ENCODE data around the gene RFNG. TPM values are rescaled to one million over a fixed set of nuclear protein-coding genes. Genes with fewer than 3 reads are reported as not detected.

The RFNG gene
- total and polyA plus RNA-seq, 2 of the 13 experiments (the other 11 are each of a cell fraction or from before 2014, with no cell fraction given): 61.4 to 64.0 TPM

DNA sequence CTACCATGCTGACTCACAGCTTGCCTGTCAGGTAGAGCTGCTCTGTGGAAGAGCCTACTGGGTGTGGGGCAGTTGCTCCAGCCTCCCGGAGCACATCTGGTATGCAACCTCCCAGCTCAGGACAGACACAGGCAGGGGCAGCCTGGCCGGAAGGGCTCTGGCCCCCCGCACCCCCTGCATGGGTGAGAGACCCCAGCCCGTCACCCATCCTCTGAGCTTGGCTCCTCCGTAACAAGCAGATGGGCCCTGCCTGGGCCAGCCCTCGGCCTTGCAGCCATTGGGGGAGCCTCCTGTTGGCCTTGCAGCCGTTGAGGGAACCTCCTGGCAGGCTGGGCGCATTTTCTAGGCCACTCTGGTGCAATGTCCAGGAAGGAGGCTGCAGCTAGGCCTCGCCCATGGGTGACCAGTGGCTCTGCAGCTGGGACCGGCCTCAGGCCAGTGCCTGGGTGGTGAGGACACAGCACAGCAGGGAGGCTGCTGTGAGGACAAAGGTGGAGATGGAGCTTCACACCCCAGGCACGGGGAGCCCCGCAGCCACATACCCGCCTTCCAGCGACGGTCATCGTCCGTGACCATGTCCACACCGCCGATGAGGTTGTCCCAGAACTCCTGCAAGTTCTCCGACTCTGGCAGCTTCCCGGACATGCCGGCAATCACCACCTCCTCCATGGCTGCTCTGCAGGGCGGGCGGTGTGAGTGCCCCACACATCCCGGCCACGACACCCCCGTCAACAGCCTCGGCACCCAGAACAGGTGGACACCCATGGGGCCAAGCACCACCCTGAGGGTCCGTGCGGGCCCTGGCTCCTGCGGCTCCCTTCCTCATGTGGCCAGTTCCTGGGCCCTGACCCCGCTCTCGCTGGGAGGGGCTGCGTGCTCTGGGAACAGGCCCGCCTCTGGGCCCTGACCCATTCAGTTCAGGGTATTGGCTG lies 44.4 kb upstream of the RFNG start (continued):
- no peak for TF ChIP-seq ARID5B (CRISPR knock-in tag; IDR thresholded peaks at IDR 0.05)
- TF ChIP-seq ZMYM4 (CRISPR knock-in tag; IDR thresholded peaks at IDR 0.05): peak; percentile 45; the same call in 1 of the 2 replicates
- peak; percentile 18; the same call in 1 of the 2 replicates for TF ChIP-seq ZBTB38 (CRISPR knock-in tag; IDR thresholded peaks at IDR 0.05)
- TF ChIP-seq NKX3-1 (CRISPR knock-in tag; IDR thresholded peaks at IDR 0.05): no peak
- TF ChIP-seq NFKBIZ (CRISPR knock-in tag; IDR thresholded peaks at IDR 0.05): no peak
- TF ChIP-seq, protein P1, sequence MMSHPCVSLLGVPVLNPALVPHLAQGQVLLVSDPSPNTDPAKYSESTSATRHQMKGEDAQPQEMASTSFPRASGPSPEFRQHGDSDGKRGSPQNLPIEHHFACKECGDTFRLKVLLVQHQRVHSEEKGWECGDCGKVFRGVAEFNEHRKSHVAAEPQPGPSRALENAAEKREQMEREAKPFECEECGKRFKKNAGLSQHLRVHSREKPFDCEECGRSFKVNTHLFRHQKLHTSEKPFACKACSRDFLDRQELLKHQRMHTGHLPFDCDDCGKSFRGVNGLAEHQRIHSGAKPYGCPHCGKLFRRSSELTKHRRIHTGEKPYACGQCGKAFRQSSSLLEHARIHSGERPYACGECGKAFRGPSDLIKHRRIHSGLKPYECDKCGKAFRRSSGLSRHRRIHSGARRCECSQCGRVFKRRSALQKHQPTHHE (CRISPR knock-in tag; IDR thresholded peaks at IDR 0.05; ENCODE audit: borderline replicate concordance): no peak
- no peak for TF ChIP-seq NFE2 (CRISPR knock-in tag; IDR thresholded peaks at IDR 0.05)
- TF ChIP-seq, protein P2, sequence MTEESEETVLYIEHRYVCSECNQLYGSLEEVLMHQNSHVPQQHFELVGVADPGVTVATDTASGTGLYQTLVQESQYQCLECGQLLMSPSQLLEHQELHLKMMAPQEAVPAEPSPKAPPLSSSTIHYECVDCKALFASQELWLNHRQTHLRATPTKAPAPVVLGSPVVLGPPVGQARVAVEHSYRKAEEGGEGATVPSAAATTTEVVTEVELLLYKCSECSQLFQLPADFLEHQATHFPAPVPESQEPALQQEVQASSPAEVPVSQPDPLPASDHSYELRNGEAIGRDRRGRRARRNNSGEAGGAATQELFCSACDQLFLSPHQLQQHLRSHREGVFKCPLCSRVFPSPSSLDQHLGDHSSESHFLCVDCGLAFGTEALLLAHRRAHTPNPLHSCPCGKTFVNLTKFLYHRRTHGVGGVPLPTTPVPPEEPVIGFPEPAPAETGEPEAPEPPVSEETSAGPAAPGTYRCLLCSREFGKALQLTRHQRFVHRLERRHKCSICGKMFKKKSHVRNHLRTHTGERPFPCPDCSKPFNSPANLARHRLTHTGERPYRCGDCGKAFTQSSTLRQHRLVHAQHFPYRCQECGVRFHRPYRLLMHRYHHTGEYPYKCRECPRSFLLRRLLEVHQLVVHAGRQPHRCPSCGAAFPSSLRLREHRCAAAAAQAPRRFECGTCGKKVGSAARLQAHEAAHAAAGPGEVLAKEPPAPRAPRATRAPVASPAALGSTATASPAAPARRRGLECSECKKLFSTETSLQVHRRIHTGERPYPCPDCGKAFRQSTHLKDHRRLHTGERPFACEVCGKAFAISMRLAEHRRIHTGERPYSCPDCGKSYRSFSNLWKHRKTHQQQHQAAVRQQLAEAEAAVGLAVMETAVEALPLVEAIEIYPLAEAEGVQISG (CRISPR knock-in tag; IDR thresholded peaks at IDR 0.05): peak; percentile 33; the same call in 1 of the 2 replicates
- TF ChIP-seq ZNF44 (CRISPR knock-in tag; IDR thresholded peaks at IDR 0.05): no peak
- TF ChIP-seq TAF1 (CRISPR knock-in tag; IDR thresholded peaks at IDR 0.05): peak; percentile 17; the same call in 1 of the 2 replicates
- TF ChIP-seq RFX5 (IDR thresholded peaks at IDR 0.05; ENCODE audit: low read depth, low read length): no peak
- TF ChIP-seq JUND (CRISPR knock-in tag; IDR thresholded peaks at IDR 0.05): 0 out of 2 replicates have a peak, but pooled peaks have one; percentile 21
- TF ChIP-seq HNRNPL (IDR thresholded peaks at IDR 0.05; ENCODE audit: low read depth, low read length): peak; percentile 58; the same call in 1 of the 2 replicates
- TF ChIP-seq, protein P3, sequence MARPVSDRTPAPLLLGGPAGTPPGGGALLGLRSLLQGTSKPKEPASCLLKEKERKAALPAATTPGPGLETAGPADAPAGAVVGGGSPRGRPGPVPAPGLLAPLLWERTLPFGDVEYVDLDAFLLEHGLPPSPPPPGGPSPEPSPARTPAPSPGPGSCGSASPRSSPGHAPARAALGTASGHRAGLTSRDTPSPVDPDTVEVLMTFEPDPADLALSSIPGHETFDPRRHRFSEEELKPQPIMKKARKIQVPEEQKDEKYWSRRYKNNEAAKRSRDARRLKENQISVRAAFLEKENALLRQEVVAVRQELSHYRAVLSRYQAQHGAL (CRISPR knock-in tag; IDR thresholded peaks at IDR 0.05; ENCODE audit: not compliant biosample characterization): no peak
- peak; percentile 8; the same call in 1 of the 2 replicates for TF ChIP-seq SALL1 (CRISPR knock-in tag; IDR thresholded peaks at IDR 0.05)
- TF ChIP-seq HMG20B (CRISPR knock-in tag; conservative IDR thresholded peaks at IDR 0.05): no peak
- peak; percentile 69; the same call in 1 of the 2 replicates for TF ChIP-seq UBTF (CRISPR knock-in tag; IDR thresholded peaks at IDR 0.05)
